Non-pigmented ciliary epithelial cell (primary cell): ENCODE measurements around the gene CTNND2.
"Not testable (repeated sequence)": the region's sequence is repeated elsewhere in the genome, so short reads cannot be mapped to it uniquely, and the experiment has no call there.

Experiments
- DNase-seq: peaks from one replicate; pipeline ENCODE4 v3.0.0-alpha.2; 2010; ENCODE audit warnings: low read depth

CTNND2 gene

DNA sequence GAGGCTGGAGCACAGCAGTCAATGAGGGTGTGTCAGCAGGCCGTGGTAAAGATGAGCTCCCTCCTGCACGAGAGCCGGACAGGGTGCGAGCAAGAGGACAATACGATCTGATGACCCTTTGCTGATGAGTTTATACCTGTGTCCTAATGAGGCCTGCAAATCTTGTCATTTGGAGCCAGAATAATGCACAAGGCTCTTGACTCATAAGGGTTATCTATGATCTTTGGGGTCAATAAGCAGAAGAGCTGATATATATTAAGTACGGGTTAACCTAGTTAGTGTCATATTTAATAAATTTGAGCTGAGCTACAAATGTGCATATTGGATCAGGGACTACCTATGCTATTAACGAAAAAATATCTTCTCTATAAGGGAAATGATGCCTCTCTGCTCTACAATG, 46.9 kb downstream of the CTNND2 start:
- DNase-seq: no peak

DNA sequence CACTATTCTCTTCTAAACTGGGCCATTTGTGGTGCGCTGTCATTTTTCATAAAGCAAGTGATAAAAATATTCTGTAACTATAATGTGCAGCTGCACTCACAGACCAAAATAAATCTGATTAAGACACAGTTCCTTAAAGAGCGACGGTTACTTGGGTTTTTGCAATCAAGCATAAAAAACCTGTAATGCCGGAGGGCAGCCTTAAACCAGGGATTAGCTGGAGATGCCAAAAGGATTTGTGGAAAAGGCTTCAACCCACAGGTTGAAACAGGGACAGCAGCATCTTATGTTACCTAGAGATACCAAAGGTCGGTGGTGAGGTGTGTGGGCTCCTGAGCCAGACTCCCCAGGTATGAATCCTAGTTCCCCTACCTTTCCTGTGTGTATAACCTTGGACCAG, 49.3 kb downstream of the CTNND2 start:
- DNase-seq: no peak

DNA sequence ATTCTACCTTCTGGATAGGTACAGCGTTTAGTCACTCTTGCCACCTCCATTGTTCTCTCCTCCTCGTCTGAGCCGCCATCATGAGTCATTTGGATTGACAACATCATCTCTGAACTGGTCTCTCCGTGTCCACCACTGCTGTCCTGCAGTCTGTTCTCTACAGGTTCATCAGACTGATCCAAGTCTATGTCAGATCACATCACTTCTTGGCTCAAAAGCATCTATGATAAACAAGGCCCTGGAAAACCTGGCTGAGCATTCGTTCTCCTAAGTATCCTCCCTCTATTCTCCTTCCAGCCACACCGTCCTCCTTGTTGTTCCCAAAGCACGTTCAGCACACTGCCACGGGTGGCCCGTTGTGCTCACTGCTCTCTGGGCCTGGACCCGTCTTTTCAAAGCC, 50.5 kb downstream of the CTNND2 start:
- no peak for DNase-seq

DNA sequence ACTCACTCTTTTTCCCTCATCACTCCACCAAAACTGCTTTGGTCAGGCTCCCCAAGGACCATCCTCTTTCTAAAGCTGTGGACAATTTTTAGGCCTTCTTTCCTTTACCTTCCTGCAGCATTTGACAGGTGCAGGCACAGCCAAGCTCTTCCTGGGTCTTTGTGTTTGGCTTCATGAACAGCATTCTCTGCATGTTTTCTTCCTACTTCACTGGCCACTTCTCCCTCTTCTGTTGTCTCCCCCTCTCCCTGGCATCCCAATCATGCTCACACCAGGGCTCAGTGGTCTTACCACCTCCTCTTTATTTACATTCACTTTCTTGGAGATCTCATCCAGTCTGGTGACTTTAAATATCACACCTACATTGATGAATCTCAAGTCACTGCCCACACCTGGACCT, 51.1 kb downstream of the CTNND2 start:
- no peak for DNase-seq

DNA sequence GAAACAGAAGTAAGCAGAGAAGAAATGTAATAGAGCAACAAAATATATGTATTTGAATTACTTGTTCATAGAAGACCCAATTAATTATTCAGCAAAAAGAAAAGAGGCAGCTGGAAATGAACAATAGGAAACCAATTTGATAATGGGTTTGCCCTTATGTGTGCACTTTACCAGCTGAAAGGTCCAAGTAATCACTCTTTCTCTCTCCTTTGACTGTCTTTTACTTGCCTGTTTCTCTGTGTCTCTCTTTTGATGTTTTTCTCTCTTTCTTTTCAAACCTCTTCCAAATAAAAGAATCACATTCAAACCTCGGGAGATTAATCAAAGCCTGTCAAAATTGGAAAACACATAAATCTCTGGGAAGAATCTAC, 51.5 kb downstream of the CTNND2 start:
- no peak for DNase-seq

DNA sequence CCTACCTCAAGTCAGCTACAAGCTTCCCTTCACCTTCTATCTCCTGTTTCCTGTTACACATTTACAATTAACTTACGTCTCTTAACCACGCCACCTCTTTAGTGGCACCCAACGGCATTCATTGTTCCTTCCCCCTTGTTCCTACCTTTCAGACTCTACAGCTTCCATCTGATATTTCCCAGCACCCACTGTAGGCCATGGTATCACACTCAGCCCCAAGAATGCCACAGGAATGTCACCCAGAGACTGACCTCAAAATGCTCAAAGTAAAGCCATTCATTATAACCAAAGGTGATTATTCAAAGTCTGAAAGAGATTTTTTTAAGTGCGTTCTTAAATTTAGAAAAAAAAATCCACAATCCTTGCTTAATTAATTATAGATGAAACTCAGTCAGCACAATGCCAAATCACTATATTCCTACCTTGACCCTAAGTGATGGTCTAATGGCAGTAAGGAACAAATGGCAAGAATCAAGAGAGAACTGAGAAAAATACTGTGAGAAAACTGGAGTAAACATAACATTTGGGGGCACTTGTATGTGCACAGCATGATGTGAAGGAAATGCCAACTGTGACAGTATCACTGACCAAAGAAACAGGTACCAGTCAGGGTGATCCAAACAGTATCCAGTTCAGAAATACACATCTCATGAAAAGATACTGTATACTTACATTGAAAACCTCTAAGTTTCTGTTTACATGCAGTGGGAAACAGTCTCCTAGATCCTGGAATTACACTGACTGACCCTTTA, 52.1 kb downstream of the CTNND2 start:
- DNase-seq: no peak

DNA sequence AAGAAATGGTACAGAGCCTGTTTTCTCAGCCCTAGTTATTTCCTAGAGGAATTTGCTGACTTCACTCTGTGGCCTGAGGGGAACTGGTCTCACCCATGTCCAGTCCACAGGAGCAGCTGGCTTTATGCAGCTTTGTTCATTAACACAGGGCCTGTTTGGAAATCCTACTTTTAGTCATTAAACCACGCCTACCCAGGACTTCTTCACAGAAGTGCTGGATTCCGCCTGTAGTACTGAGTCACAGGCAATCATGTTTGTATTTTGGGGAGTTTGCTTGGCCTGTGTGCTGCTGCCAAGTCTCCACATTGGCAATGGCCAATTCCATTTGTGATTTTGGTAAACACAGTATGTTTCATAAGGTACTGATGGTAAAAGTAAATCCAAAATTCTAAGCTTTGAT, 52.8 kb downstream of the CTNND2 start:
- DNase-seq: no peak

DNA sequence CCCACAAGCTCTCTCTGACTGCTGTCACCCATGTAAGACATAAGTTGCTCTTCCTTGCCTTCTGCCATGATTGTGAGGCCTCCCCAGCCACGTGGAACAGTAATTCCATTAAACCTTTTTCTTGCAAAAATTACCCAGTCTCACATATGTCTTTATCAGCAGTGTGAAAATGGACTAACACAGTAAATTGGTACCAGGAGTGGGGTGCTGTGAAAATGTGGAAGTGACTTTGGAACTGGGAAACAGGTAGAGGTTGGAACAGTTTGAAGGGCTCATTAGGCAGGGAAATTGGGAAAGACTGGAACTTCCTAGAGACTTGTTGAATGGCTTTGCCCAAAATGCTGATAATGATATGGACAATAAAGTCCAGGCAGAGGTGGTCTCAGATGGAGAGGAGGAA, 75.7 kb downstream of the CTNND2 start:
- DNase-seq: not testable (repeated sequence)

DNA sequence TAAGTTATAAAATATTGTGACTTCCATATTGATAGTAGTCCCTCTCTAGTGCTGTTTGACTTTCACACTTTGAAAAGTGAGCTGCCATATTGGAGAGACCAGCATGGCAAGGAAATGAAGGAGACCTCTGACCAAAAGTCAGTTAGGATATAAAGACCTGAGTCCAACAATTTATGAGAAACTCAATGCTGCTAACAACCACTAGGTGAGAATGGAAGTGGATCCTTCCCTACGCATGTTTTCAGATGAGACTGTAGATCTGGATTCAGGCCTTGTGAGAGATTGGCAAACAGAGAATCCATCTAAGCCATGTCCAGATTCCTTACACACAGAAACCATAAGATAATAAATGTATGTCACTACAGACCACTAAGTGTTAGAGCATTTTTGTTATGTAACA, 81.6 kb downstream of the CTNND2 start:
- DNase-seq: no peak

DNA sequence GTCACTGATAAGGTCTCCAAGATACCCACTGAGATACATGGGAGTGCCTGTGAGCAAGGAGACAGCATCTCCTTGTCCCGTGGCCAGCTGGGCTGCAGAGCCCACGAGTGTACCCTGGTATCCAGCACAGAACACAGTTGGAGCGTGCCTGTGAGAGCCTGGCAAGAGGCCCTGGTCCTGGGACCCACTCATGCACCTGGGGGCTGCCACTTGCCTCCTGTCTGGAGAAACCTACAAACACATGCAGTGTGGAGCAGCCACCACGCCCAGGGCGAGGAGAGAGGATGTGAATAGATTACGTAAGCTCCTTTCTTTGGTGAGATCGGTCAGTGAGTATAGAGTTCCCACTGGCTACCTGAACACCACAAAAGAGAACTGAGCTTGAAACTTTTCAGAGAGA, 88.3 kb downstream of the CTNND2 start:
- DNase-seq: no peak

DNA sequence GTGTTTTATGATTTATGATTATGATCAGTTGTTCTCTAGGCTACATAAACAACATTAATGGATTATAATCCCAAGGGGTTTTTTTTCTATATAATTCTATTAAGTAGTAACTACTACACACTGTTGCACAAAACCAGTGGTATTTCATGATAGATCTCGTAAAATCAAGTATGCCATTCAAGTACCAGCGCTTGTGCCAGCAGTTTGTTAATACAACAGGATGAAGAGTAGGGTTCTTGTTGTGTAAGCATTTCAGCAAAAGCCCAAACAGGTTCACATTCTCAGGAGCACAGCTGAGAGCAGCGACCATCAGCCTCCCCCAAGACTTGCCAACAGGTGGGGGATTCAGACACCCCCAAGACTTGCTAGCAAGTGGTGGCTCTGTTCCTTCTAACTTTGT, 88.8 kb downstream of the CTNND2 start:
- DNase-seq: no peak

DNA sequence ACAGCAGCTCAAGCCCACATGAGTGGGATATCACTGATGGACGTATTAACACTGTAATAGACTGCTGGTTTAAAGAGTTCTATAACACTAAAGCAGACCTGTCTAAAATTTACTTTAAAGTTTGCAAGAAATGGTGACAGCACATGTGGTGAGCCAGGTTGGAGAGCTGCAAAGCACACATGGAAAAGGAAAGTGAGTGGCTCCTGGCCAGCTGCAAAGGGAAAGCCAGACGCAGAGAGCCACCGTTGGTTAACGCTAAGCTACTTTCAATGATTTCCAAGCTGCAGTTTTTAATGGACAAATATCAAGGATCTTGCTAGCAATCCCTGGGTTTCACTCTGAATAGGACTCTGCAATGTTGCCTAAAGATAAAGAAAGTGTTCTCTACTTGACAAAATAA, 89.9 kb downstream of the CTNND2 start:
- no peak for DNase-seq

DNA sequence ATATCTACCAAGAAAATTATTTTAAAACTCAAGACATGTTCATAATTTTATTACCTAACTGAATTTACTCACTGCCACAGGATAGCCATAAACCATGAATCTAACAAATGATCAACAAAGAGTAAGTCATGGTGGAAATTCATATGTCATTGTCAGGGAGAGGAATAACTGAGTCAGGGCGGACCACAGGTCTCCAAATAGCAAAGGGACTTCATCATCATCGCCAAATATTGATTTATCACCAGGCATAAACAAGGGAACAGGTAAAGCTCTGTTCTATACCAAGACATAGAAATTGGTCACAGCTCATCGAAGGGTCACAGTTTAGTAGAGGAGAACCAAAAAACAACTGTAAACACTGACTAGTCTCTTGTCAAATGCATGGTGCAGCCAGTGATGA, 94.8 kb downstream of the CTNND2 start:
- DNase-seq: no peak

DNA sequence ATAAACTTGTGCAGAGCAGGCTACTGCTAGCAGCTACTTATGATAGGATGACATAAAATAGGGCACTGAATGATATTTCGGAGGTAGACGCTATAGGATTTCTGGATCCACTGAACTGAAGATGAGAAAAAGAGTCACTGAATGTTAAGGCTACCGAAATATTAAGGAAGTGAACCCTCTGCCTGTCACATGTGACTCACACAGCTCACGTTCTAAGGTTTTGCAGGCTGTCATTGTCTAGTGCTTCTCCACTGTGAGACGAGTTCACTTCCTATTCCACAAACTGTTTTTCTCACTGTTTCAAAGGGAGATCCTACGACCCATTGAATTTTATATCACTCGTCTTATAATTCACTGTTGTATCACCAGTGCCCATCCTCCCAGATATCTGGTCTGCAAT, 100.8 kb downstream of the CTNND2 start:
- DNase-seq: no peak

DNA sequence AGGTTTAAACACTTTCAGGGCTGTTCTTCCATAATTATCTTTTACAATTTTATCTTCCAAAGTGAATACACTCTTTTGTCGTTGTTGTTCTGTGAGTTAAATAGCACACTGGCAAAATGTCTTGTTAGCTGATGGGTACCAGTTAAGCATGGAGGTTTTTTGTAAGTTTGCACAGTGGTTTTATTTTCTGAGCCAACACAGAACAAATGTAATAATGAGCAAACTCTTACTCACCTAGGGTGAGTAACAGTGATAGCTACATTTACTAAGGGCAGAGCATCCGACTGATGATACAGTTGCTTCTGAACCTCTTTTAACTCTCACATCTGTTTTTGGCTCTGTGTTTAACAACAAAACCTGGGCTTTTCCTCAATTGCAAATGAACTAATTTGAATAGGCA, 103.2 kb downstream of the CTNND2 start:
- no peak for DNase-seq

DNA sequence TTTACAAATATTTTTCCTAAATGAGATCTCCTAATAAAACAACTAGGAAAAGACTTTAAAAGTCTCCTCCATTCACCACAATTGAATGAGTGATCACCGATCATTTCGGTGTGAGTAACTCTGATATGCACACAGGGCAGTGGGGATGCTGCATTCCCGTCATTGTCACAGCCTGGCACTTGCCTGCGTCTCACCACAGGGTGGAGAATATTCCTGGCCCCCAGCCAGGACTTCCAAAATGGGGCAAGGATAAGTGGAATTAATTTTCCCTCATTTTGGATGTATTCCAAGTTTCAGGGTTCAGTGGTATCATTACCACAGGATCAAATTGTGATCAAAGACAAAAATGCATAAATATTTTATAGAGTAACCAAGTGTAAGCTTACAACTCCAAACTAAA, 107.1 kb downstream of the CTNND2 start:
- no peak for DNase-seq

DNA sequence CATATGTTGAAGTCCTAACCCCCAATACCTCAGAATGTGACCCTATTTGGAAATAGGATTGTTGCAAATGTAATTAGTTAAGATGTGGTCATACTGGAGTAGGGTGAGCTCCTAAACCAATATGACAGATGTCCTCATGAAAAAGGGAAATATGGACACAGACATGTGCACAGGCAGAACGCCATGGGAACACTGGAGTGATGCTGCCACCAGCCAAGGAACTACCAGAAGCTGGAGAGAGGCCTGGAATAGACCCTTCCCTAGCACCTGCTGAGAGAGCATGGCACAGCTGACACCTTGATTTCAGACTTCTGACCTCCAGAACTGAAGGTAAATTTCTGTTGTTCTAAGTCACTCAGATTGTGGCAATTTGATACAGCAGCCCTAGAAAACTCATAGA, 110.8 kb downstream of the CTNND2 start:
- no peak for DNase-seq

DNA sequence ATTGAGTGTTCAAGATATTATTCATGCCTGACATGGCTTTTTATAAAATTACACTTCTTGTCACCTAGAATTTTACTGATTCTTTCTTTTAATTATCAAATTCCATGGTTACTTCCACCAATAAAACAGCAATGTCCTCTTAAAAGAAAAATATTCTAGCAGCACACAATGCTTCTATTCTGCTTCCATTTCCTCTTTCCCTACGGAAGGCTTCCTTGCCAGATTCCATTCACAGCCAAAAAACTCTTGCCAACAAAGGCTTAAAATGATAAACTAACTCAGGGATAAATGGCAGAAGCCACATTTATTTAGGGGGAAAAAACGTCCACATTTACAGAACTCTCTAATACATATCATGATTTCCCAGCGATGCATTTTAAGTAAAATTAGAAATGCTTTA, 111.6 kb downstream of the CTNND2 start:
- no peak for DNase-seq

DNA sequence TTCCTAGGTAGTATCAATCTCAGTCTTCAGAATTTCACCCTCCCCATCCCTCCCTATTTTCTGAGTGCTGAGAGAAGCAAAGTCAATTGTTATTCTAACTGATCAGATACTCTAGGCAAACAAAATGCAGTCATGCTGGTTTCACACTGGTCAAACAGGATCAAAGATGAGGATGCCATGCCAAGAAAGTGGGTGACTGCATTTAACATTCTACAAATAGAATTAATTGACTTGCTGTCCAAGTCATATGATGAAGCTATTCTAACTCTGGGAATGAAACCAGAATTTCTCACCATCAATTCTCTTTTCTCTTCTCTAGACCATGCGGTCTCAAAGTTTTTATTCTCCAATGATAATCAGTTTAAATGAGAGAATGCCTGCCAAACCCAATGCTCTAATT, 112.5 kb downstream of the CTNND2 start:
- no peak for DNase-seq

DNA sequence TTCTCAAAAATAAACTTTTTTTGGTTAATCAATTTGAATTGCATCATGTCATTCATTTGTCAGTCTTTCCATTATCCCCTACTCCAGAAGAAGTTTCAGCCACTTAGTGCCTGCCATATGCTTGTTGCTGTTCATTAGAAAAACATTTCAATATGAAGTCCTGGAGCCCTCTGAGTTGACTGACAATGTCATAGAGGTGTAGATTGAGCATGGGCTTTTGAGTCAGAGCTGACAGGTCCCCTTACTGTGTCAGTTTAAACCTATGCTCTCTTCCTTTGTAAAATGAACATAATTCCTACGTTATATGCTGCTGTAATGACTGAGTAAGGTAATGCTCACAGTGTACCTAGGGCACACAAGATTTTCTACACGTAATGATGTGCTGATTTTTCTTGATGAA, 114.0 kb downstream of the CTNND2 start:
- DNase-seq: no peak

DNA sequence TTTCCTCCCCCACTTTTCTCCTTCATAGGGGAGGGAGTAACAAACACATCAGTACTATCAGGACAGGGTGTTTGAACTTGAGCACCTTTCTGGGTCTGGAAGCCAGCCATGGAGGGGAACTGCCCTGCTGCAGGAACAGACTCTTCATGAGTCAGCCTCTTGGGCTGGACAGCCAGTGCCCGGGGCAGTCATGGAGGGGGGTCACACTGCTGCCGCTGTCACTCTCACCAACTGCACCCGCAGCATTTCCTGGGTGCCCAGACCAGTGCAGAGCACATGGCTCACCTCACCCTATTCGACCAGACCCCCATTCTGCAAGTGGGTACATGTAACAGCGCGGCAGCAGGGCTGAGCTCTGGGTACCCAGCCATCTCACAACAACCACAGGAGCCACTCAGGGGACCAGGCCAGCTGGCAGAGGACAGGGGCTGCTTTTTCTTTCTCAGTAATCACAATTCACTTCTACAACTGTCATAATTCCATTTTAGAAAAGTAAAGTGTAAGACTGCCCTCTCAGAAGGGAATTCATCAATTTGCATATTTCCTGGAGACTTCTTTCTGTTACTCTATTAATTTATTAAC, 118.4 kb downstream of the CTNND2 start:
- DNase-seq: no peak

DNA sequence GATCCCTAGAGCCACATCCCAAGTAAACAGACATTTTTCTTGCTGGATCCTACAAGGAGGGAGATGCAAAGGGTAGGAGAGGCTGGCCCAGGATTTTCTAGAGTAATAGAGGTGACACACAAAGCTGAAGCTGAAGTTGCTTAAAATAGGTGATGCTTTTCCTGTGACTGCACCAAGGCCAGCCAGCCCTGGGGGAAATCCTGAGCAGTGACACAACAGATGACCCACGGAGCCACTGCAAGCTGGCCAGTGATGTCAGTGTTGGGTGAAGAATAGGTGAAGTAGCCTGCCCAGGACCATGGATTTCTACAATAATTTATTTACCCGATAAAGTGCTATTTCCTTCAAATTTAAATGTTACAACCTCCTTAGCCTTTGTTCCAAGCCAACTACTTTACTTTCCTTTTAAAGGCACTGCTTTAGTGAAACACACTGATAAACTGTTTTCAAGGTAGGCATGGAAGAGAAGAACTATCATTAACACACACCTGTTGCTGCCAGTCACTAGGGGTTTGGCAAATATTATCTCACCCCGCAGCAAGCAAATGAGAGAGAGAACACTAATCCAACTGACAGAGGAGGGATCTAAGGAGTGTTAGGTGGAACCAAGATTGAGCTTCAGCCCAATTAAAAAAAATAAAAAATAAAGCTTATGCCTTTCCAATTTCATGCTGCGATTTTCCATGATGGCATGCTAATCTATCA, 123.5 kb downstream of the CTNND2 start:
- DNase-seq: no peak

DNA sequence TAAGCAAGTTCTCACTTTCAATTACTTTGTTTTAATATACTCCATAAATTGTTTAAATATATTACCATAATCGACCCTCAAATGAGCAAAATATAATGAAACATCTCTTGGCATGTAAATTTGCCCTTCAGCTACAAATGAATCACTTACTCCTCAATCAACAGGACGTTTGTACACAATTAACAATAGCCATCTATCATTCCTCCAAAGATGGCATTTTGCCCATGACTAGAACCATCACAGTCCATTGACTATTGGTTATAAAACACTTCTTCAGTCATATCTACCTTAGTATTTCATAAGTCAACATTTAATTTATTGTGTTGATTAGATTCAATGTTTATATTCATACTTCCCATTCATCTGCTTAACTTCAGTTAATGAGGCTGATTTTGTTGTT, 127.2 kb downstream of the CTNND2 start:
- no peak for DNase-seq

DNA sequence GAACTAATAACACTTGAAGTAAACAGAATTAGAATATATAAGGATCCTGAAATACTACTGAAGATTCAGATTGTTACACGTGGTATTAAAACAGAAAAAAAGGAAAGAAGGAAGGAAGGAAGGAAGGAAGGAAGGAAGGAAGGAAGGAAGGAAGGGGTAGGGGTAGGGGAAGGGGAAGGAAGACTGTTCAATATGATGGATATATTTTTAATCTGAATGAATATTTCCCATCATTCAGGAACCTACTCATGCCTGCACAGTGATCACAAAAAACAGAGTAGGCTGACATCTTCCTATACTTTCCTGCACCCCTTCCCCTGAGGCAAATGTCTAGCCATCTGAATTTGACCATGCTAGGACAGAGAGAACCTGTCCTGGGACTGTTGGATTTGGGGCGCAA, 133.9 kb downstream of the CTNND2 start:
- DNase-seq: no peak
